Measurements from ENCODE around the gene HYAL2. TPM values are rescaled to one million over a fixed set of nuclear protein-coding genes. Genes with fewer than 3 reads are reported as not detected.
A peak's percentile ranks its signal among the peaks of the same experiment; 100 is the strongest.

The HYAL2 gene
- total RNA-seq, 1 donor from 2014 or later, result 16.3 TPM

DNA sequence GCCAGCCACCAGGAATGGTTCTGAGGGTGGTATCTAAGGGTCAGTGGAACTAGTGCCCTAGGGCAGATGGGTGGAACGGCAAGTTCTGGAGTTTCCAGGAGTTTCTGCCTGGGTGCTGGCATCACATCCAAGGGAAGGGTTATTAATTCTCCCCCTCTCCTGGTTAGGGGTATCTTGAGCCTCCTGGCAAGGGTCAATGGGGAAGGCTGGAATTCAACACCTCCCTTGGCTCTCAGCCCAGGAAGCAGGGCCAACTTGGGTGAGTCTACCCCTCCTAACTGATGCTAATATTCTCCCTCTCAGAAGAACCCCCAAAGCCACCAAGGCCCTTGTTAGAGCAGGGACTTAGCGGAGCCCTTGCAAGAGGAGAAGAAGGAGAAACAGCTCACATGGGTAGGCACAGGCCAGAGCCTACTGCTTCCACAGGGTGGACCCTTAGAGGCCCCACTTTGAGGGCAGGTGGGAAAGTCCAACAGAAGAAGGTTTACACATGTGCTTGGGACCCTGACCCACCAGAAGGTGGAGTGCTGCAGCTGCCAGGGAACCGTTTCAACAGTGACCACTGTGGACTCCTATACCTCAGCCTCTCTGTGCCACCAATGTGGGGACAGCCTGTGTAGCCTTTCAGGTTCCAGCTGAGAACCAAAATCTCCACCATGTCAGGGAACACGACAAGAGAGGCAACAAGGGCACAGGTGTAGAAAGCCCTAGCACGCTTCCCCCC is 33.4 kb upstream of the HYAL2 start:
- peaks cover 44% of the 10 kb centered on the region for H3K4me1 Mint-ChIP-seq
- H3K27ac Mint-ChIP-seq, result no peak overlapping the region

DNA sequence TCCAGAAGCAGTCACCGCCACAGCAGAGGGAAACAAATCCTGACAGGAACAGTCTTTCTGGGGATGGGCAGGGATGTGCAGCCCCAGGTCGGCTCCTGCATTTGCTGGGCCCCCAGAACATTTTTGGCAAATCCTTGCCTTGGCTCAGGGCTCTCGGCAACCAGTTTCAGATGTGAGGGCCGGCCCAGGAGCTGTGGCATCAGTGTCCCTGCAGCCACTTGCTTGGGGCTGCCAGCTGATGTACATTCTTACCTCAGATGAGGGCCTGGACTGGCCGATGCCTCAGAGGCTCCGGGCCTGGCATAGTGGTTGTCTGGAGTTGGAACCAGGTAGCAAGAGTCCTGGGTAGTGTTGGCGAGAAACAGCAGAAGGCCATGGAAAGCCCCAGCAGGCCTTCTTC is 32.3 kb upstream of the HYAL2 start:
- no peak overlapping the region for H3K4me3 Mint-ChIP-seq
- no peak for DNase-seq
- H3K4me1 Mint-ChIP-seq, result peaks cover 50% of the 10 kb centered on the region
- H3K27ac Mint-ChIP-seq, result no peak overlapping the region
- no peaks in the 10 kb centered on the region for H3K9me3 Mint-ChIP-seq
- intact Hi-C loops (cut with micrococcal nuclease), result loop anchor here (5.0 kb wide), 1 partner anchor 1032 kb away; the partner anchor contains the start of gene MANF
- no peaks in the 10 kb centered on the region for H3K27me3 Mint-ChIP-seq
- peaks cover 44% of the 10 kb centered on the region for H3K36me3 Mint-ChIP-seq (ENCODE audit: low read depth)

More for the DNA sequence above, 33.4 kb upstream of the HYAL2 start:
- Mint-ChIP-seq H3K36me3 (ENCODE audit: low read depth) (peaks cover 39% of the 10 kb centered on the region), H3K4me3 (peak overlapping the region; percentile 98), H3K27me3 (no peaks in the 10 kb centered on the region), H3K9me3 (no peaks in the 10 kb centered on the region)
- no peak for DNase-seq
- intact Hi-C loops (cut with micrococcal nuclease), result loop anchor here (5.0 kb wide), 1 partner anchor 1031 kb away; the partner anchor contains the start of gene MANF

DNA sequence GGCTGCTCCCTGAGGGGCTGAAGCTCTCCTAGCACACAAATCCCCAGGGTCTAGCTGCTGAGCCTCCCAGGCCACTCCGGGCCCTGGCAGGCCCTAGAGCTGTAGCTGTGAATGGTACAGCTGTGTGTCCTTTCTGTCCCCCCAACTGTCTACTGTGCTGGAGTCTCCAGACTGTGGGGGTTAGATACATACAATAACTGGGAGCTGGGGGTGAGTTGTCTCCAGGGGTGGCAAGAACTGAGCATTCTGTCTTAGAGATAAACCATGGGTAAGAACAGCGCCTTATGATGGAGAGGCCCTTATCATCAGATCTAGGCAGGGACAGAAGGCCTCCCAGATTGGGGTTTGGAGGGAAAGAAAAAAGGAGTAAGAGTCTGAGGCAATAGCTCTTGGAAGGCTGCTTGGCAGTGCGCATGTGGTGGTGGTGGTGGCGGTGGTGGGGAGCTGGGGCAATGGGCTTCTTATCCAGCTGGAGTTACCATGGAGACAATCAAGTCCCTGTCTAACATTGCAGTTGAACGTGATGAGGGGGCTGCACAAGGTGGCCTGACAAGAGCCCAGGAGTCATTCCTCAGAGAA is 31.7 kb upstream of the HYAL2 start:
- H3K36me3 Mint-ChIP-seq (ENCODE audit: low read depth), result peaks cover 44% of the 10 kb centered on the region
- intact Hi-C loops (cut with micrococcal nuclease), result no loop called here
- H3K9me3 Mint-ChIP-seq, result no peaks in the 10 kb centered on the region
- peaks cover 46% of the 10 kb centered on the region for H3K4me1 Mint-ChIP-seq
- no peak overlapping the region for H3K27ac Mint-ChIP-seq
- H3K4me3 Mint-ChIP-seq, result no peak overlapping the region
- no peak for DNase-seq
- H3K27me3 Mint-ChIP-seq, result no peaks in the 10 kb centered on the region

DNA sequence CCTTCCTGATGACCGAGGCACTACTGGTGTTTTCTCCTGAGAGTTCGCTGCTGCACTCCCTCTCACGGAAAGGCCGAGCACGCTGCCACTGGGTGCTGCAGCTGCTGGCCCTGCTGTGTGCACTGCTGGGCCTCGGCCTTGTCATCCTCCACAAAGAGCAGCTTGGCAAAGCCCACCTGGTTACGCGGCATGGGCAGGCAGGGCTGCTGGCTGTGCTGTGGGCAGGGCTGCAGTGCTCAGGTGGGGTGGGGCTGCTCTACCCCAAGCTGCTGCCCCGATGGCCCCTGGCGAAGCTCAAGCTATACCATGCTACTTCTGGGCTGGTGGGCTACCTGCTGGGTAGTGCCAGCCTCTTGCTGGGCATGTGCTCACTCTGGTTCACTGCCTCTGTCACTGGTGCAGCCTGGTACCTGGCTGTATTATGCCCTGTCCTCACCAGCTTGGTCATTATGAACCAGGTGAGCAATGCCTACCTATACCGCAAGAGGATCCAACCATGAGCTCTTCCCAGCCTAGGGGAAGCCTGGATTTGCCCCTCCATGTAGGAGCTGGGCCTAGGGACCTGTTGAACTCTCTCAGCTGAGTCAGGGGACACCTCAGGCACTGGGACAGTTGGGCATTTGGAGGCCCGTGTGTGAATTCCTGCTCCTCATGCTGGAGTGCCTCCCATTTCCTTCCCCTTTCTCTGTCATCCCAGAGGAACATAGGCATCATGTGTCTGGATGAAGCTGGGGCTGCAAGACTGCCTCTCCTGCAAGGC is 30.9 kb upstream of the HYAL2 start:
- Mint-ChIP-seq H3K36me3 (ENCODE audit: low read depth) (peaks cover 48% of the 10 kb centered on the region), H3K4me3 (no peak overlapping the region), H3K27ac (no peak overlapping the region), H3K9me3 (no peaks in the 10 kb centered on the region), H3K27me3 (no peaks in the 10 kb centered on the region), H3K4me1 (peaks cover 48% of the 10 kb centered on the region)
- DNase-seq, result no peak
- intact Hi-C loops (cut with micrococcal nuclease), result no loop called here

DNA sequence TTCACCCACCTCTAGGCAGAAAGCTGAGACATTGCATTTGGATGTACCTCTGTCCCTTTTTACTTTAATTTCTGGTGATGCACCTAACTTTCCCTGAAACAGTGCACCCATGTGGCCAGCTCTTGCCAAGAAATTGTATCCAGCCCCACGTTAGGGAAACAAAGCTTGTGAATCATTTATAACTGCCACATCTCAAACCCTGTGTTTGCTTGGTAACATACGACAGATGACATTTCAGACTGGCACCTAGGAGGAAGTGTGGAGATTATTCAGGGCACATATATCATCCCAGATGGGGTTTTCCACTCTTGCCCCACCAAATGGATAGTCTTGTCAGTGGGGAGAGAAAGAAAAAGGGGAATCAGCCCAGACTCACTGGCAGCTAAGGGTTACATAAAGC is 30.2 kb upstream of the HYAL2 start:
- intact Hi-C loops (cut with micrococcal nuclease), result no loop called here
- H3K36me3 Mint-ChIP-seq (ENCODE audit: low read depth), result peaks cover 49% of the 10 kb centered on the region
- no peak overlapping the region for H3K4me3 Mint-ChIP-seq
- H3K27me3 Mint-ChIP-seq, result no peaks in the 10 kb centered on the region
- H3K27ac Mint-ChIP-seq, result no peak overlapping the region
- no peaks in the 10 kb centered on the region for H3K9me3 Mint-ChIP-seq
- peaks cover 46% of the 10 kb centered on the region for H3K4me1 Mint-ChIP-seq
- DNase-seq, result no peak

DNA sequence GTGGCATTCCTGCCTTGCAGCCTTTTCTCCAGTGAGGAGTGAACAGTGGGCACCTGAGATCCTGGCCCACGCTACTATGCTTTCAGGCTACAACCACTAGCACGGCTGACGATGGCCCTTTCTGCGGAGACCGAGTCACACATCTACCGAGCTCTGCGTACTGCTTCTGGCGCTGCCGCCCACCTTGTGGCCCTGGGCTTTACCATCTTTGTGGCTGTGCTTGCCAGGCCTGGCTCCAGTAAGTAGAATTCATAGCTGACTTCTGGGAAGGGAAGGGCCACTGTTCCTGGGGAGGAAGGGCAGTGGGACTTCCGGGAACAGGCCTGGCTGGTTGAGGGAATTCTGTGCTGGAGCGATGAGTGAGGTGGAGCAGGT is 28.8 kb upstream of the HYAL2 start:
- no peak for DNase-seq
- H3K9me3 Mint-ChIP-seq, result no peaks in the 10 kb centered on the region
- peaks cover 37% of the 10 kb centered on the region for H3K4me1 Mint-ChIP-seq
- intact Hi-C loops (cut with micrococcal nuclease), result loop anchor here (1.0 to 2.0 kb wide), 4 partner anchors 8 to 217 kb away; partner anchors contain the start of genes HEMK1, HYAL3, NAA80 and TMEM115
- H3K4me3 Mint-ChIP-seq, result peak overlapping the region; percentile 95
- peaks cover 41% of the 10 kb centered on the region for H3K36me3 Mint-ChIP-seq (ENCODE audit: low read depth)
- H3K27ac Mint-ChIP-seq, result peak overlapping the region; percentile 97
- H3K27me3 Mint-ChIP-seq, result no peaks in the 10 kb centered on the region

DNA sequence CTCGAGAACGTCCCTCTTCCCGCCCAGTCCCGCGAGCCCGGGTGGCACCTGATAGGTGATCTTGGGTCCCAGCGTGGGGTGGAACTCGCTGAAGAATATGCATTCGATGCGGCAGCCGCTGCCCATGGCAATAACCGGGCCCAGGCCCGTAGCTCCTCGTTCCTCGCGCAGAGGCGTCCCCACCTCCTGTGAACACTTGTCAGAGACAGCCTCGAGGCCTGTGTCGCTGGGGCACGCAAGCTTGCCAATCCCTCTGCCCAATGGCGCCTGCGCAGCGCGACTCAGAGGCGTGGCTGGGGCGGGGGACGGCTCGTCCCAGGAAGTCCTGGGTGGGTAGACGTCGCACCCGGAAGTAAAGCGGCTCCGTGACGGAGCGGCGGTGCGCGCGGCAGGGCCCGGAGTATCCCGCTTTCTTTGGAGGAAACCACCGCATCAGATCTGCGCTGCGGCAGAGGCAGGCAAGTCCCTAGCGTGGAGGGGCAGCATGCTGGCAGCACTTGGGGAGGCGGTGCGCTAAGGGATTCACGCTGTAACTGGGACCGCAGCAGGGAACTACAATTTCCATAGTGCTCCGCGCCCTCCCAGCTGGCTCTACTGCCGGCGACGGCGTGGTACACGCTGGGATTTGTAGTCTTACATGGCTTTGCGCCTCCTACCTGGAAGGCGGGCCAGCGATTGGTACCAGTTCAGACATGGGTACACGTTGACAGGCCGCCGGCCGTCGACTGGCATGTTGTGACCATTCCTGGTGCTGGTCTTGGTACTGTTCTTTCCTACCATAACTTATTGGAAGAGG is 28.2 kb upstream of the HYAL2 start, which contains the start of the genes CYB561D2 and NPRL2:
Gene CYB561D2 (plus strand): TSS at position 336 of the 796 bp plus-strand sequence. CDS start 572 bp downstream, outside the sequence.
Gene NPRL2 (minus strand): TSS at position 249 of the 796 bp plus-strand sequence. CDS start 123 bp downstream, at position 126.
- peak; percentile 100 for DNase-seq
- Mint-ChIP-seq H3K9me3 (no peaks in the 10 kb centered on the region), H3K36me3 (ENCODE audit: low read depth) (peaks cover 40% of the 10 kb centered on the region), H3K4me1 (peaks cover 40% of the 10 kb centered on the region), H3K27me3 (no peaks in the 10 kb centered on the region), H3K4me3 (peak within 1 kb of the TSS; percentile 95), H3K27ac (peak within 1 kb of the TSS; percentile 97)
- intact Hi-C loops (cut with micrococcal nuclease), result loop anchor here (1.0 to 2.0 kb wide), 5 partner anchors 9 to 218 kb away; partner anchors contain the start of genes HEMK1, HYAL3, NAA80 and RASSF1

DNA sequence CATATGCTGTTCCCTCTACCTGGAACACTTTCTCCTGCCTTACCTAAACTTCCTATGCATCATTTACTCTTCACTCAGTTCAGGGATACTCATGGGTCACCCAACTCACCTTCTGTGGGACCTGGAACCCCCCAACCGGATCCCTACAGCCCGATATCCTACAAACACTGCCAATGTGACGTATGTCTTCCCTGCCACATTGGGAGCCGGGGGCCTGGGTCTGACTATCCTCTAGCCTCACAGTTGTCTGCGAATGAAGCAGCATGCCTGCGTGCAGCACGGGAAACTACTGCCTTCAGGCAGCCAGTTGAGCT is 27.6 kb upstream of the HYAL2 start:
- Mint-ChIP-seq H3K27me3 (no peaks in the 10 kb centered on the region), H3K4me3 (peak overlapping the region; percentile 95), H3K36me3 (ENCODE audit: low read depth) (peaks cover 35% of the 10 kb centered on the region), H3K4me1 (peaks cover 41% of the 10 kb centered on the region), H3K27ac (peak overlapping the region; percentile 97), H3K9me3 (no peaks in the 10 kb centered on the region)
- intact Hi-C loops (cut with micrococcal nuclease), result loop anchor here (1.0 to 2.0 kb wide), 4 partner anchors 10 to 219 kb away; partner anchors contain the start of genes HEMK1, HYAL3, NAA80 and RASSF1
- no peak for DNase-seq

DNA sequence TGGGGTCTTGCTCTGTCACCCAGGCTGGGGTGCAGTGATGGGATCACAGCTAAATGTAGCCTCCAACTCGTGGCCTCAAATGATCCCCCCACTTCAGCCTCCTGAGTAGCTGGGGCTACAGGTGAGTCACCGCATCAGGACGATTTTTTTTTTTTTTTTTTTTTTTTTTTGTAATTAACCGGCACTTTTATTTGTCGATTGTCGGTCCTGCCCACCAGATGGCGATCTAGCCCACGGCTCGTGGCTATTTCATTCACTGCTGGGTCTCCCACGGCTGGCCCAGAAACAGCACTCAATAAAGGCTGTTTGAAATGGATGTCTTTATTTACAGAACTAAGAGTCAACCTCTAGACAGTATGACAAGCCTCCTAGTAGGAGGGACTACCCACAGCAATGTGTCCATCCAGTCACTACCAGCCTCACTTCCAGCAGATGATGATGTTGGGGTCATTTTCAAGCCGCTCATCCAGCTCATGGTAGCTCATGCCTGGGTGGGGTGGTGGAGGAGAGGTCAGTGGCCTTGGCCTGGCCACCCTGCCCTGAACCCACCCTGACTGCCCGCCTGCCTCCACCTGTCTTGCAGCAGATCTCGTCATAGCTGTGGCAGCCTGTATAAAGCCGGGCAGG is 24.8 kb upstream of the HYAL2 start:
- no peaks in the 10 kb centered on the region for H3K9me3 Mint-ChIP-seq
- peak; percentile 91 for DNase-seq
- H3K27me3 Mint-ChIP-seq, result no peaks in the 10 kb centered on the region
- H3K4me1 Mint-ChIP-seq, result peaks cover 44% of the 10 kb centered on the region
- H3K36me3 Mint-ChIP-seq (ENCODE audit: low read depth), result peaks cover 26% of the 10 kb centered on the region
- no peak overlapping the region for H3K27ac Mint-ChIP-seq
- H3K4me3 Mint-ChIP-seq, result no peak overlapping the region
- intact Hi-C loops (cut with micrococcal nuclease), result loop anchor here (1.0 kb wide), 1 partner anchor 195 kb away; no protein-coding TSS in a partner anchor

DNA sequence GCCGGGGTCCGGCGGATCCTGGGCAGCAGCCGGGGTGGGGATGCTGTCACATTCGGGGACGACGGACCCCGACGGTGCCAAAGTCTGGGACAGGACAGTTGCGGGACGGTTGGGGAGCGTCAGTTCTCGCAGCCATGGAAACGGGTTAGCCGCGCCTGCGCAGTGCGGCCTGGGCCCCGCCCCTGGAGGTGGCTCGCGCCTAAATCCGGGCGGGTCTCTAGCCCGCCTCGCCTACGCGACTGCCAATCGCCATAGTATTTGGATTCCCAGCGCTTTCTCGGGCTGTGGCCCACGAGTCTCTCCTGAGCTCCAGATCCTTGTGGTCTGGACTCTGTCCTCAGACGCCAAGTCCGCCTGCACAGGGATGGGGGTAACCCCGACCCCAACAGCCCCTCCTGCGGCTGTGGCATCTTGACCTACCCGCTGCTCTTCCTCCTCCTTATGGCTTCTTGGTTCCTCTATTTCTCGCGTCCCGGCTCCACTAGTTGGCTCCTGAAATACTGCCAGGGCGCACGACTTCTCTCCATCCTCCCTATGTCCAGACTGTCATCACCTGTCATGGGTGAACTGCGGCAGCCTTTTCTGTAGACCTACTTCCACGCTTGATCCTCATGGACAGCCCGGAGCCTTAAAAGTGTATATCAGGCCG is 23.2 kb upstream of the HYAL2 start, which contains the start of gene ZMYND10:
Gene ZMYND10 (minus strand): TSS at position 147 of the 649 bp plus-strand sequence. CDS start 153 bp downstream, outside the sequence.
- intact Hi-C loops (cut with micrococcal nuclease), result no loop called here
- Mint-ChIP-seq H3K4me3 (peak within 1 kb of the TSS; percentile 79), H3K9me3 (no peaks in the 10 kb centered on the region), H3K27me3 (no peaks in the 10 kb centered on the region), H3K4me1 (peaks cover 41% of the 10 kb centered on the region), H3K36me3 (ENCODE audit: low read depth) (peaks cover 20% of the 10 kb centered on the region), H3K27ac (peak within 1 kb of the TSS; percentile 57)
- peak; percentile 95 for DNase-seq

DNA sequence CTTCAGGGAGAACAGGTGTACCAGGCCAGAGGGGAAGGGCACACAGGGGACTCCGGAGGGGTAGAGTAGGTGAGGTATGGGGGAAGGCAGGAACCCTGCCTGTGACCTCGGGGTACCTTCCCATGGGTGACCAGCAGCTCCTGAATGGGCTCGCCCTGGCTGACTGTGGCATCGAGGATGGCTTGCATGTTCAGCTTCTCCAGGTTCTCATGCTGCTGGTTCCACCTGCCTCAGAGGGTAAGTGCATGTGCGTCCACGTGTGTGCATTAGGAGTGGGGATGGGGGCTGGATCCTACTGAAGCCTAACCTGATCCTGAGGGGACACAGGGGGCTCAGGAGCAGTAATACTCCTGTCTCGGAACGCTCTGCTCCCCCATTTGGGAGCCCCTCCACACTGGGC is 22.5 kb upstream of the HYAL2 start:
- intact Hi-C loops (cut with micrococcal nuclease), result no loop called here
- H3K27me3 Mint-ChIP-seq, result no peaks in the 10 kb centered on the region
- peaks cover 17% of the 10 kb centered on the region for H3K36me3 Mint-ChIP-seq (ENCODE audit: low read depth)
- H3K4me1 Mint-ChIP-seq, result peaks cover 36% of the 10 kb centered on the region
- no peaks in the 10 kb centered on the region for H3K9me3 Mint-ChIP-seq
- H3K4me3 Mint-ChIP-seq, result no peak overlapping the region
- no peak overlapping the region for H3K27ac Mint-ChIP-seq
- DNase-seq, result peak; percentile 62

DNA sequence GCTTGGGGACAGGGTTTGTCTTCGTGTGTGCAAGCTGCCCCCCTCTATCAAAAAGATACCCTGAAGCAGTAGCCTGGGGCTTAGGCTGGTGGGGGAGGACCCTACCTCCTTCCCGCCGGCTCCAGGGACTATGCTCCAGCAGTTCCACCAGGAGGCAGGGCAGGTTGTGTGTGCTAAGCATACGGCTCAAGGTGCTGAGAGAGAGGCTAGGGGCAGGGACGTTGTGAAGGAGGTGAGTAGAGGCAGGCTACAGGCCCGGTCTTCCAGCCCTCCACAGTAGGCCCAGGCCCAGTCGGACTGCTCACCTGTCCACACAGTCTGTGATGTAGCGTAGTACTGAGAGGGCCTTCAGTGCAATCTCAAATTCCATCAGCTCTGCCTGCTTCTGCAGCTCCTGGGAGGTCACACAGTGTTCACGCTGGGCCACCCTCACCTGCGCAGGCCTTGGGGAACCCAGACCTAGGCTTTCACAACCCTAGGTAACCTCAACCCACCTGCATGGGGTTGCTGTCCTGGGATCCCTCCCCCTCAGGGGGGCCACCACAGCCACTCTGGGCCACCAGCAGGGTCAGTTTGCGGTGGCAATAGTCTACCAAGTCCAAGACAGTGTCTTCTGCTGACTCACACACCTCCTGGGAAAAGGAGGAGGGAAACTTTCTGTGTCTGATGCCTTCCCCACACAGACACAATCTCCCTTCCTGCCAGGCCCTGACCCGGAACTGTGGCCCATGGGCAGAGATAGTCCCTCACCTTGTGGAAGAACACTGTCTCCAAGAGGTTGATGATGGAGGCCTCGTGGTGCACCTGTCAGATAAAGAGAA is 20.5 kb upstream of the HYAL2 start:
- Mint-ChIP-seq H3K4me1 (peaks cover 40% of the 10 kb centered on the region), H3K9me3 (no peaks in the 10 kb centered on the region), H3K4me3 (no peak overlapping the region), H3K27ac (peak overlapping the region; percentile 29), H3K36me3 (ENCODE audit: low read depth) (peaks cover 18% of the 10 kb centered on the region), H3K27me3 (no peaks in the 10 kb centered on the region)
- peak; percentile 68 for DNase-seq
- intact Hi-C loops (cut with micrococcal nuclease), result no loop called here
